ENCODE results near the gene DUOX1. TPM values are rescaled to one million over a fixed set of nuclear protein-coding genes. Genes with fewer than 3 reads are reported as not detected.

Gene DUOX1
- total and polyA plus RNA-seq, 4 donors: 0.02 to 0.94 (median 0.08) TPM; not detected in 1

DNA sequence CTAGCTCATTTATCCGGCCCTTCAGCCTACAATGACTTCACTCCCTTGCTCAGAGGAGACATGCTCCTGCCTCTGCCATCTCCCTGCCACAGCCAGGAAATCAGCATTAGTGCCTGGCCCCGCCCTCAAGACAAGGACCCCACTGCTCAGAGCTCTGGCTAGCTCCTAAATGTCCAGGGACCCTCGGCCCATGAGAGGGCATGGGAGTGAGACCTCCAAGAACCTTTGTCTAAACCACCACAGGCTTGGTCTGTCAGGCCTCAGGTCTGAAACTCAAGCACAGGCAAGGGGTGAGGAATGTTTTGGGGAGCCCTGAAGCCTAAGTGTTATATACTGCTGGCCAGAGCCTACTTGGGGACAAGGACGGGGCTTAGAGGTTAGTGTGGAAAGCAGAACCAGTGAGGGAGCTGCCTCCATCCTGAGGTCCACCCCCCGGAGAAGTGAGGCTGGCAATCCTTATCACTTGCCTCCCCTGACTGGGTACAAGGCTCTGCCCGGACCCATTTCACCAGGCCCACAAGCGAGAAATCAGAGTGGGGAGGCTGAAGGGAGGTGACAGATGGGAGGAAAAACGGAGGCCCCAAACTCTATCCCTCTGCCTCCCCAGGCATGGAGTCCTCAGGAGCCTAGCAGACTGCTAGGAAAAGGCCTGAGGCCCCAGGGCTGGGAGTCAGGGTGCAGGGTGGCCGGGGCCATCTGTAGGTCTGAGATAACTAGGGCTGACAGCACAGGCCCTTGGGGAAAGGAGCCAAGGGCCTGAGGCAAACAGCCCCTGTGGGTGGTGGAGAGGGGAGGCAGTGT, 39.2 kb downstream of the DUOX1 start:
- 91% methylated on average over 9 of the region's 9 CpGs for WGBS
- Histone ChIP-seq H3K27me3 (ENCODE audit: control insufficient read depth in 4 of 4, insufficient read depth in 4 of 4, low read length in 3 of 4) (no peaks in the 10 kb centered on the region), H3K9ac (ENCODE audit: low read depth in 1 of 2, low read length in 2 of 2) (no peak overlapping the region), H3K27ac (ENCODE audit: low read depth in 1 of 2, low read length in 2 of 2) (no peak overlapping the region), H3K9me3 (ENCODE audit: control insufficient read depth in 4 of 4, low read length in 3 of 4) (no peaks in the 10 kb centered on the region), H3K36me3 (ENCODE audit: control insufficient read depth in 4 of 4, insufficient read depth in 3 of 4, low read depth in 1 of 4, low read length in 3 of 4) (peaks cover 2 to 13% (median 2%) of the 10 kb centered on the region in 4 donors), H3K4me1 (ENCODE audit: control insufficient read depth in 4 of 4, insufficient read depth in 4 of 4, low read length in 3 of 4) (peaks cover 0 to 3% (median 2%) of the 10 kb centered on the region in 4 donors), H3K4me3 (ENCODE audit: low read depth in 1 of 3, low read length in 3 of 3) (no peak overlapping the region)
- TF ChIP-seq YY1 (IDR thresholded peaks at IDR 0.05): no peak
- TF ChIP-seq, protein P1, sequence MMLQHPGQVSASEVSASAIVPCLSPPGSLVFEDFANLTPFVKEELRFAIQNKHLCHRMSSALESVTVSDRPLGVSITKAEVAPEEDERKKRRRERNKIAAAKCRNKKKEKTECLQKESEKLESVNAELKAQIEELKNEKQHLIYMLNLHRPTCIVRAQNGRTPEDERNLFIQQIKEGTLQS (IDR thresholded peaks at IDR 0.05): no peak
- TF ChIP-seq RAD21 (IDR thresholded peaks at IDR 0.05): no peak
- no peak for TF ChIP-seq FOXA1 (IDR thresholded peaks at IDR 0.05)
- TF ChIP-seq, protein P2, sequence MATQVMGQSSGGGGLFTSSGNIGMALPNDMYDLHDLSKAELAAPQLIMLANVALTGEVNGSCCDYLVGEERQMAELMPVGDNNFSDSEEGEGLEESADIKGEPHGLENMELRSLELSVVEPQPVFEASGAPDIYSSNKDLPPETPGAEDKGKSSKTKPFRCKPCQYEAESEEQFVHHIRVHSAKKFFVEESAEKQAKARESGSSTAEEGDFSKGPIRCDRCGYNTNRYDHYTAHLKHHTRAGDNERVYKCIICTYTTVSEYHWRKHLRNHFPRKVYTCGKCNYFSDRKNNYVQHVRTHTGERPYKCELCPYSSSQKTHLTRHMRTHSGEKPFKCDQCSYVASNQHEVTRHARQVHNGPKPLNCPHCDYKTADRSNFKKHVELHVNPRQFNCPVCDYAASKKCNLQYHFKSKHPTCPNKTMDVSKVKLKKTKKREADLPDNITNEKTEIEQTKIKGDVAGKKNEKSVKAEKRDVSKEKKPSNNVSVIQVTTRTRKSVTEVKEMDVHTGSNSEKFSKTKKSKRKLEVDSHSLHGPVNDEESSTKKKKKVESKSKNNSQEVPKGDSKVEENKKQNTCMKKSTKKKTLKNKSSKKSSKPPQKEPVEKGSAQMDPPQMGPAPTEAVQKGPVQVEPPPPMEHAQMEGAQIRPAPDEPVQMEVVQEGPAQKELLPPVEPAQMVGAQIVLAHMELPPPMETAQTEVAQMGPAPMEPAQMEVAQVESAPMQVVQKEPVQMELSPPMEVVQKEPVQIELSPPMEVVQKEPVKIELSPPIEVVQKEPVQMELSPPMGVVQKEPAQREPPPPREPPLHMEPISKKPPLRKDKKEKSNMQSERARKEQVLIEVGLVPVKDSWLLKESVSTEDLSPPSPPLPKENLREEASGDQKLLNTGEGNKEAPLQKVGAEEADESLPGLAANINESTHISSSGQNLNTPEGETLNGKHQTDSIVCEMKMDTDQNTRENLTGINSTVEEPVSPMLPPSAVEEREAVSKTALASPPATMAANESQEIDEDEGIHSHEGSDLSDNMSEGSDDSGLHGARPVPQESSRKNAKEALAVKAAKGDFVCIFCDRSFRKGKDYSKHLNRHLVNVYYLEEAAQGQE (IDR thresholded peaks at IDR 0.05): no peak
- TF ChIP-seq JUND (IDR thresholded peaks at IDR 0.05): no peak
- no peak for TF ChIP-seq HNF4A (conservative IDR thresholded peaks at IDR 0.05)
- TF ChIP-seq HNF4G (IDR thresholded peaks at IDR 0.05): no peak
- TF ChIP-seq EGR1 (IDR thresholded peaks at IDR 0.05; ENCODE audit: low read depth in 2 of 2): no peak
- TF ChIP-seq NR2F2 (IDR thresholded peaks at IDR 0.05): no peak
- no peak for TF ChIP-seq SP1 (IDR thresholded peaks at IDR 0.05)
- TF ChIP-seq FOXA2 (IDR thresholded peaks at IDR 0.05): no peak
- DNase-seq (ENCODE audit: low spot score): peak; percentile 70

DNA sequence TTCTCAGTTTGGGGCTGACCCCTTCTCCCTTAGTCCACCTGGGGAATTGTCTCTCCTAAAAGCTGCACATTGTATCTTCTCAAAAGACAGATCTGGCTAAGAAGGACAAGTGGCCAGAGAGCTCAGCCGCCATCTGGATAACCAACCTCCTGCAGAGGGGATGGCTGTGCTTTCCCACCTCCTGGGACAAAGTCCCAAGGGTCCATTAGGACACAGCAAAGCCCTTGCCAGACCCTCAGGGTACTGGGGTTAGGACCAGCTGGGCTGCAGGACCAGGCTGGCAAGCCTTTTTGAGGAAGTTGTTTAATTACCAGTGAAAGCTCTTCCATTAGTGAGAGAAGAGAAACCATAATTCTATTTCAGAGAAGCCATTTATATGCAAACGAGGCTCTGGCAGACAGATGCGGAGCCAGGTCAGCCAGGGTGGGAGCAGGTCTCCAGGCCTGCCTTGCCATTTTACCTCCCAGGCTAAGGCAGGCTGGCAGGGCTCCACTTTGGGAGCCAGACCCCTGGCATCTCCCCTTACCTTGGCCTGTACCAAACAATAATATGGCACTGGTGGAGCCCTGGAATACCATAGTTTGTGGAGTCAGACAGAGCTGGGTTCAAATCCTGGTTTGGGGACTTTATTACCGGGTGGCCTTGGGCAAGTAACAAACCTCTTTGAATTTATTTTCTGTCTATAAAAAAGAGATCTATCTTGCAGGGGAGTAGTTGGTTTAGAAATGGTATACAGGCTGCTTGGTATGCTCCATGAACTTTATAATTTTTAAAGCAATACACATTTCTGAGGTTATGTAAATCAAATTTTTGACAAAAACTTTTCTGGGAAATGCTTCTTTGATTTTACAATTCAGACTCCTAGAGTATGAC, 40.0 kb downstream of the DUOX1 start:
- no peaks in the 10 kb centered on the region for H3K9me3 ChIP-seq (ENCODE audit: control insufficient read depth in 4 of 4, low read length in 3 of 4)
- DNase-seq (ENCODE audit: low spot score): no peak
- peaks cover 0 to 3% (median 2%) of the 10 kb centered on the region in 4 donors for H3K4me1 ChIP-seq (ENCODE audit: control insufficient read depth in 4 of 4, insufficient read depth in 4 of 4, low read length in 3 of 4)
- 82% methylated on average over 4 of the region's 4 CpGs for WGBS
- H3K9ac ChIP-seq (ENCODE audit: low read depth in 1 of 2, low read length in 2 of 2): no peak overlapping the region
- H3K4me3 ChIP-seq (ENCODE audit: low read depth in 1 of 3, low read length in 3 of 3): no peak overlapping the region
- H3K27me3 ChIP-seq (ENCODE audit: control insufficient read depth in 4 of 4, insufficient read depth in 4 of 4, low read length in 3 of 4): no peaks in the 10 kb centered on the region
- TF ChIP-seq FOXA1 (IDR thresholded peaks at IDR 0.05) (no peak), RXRA (IDR thresholded peaks at IDR 0.05) (no peak), TAF1 (conservative IDR thresholded peaks at IDR 0.05) (no peak), SP1 (IDR thresholded peaks at IDR 0.05) (no peak), JUND (IDR thresholded peaks at IDR 0.05) (no peak), YY1 (IDR thresholded peaks at IDR 0.05) (no peak), HNF4G (IDR thresholded peaks at IDR 0.05) (no peak), HNF4A (conservative IDR thresholded peaks at IDR 0.05) (no peak)
- TF ChIP-seq, protein P3, sequence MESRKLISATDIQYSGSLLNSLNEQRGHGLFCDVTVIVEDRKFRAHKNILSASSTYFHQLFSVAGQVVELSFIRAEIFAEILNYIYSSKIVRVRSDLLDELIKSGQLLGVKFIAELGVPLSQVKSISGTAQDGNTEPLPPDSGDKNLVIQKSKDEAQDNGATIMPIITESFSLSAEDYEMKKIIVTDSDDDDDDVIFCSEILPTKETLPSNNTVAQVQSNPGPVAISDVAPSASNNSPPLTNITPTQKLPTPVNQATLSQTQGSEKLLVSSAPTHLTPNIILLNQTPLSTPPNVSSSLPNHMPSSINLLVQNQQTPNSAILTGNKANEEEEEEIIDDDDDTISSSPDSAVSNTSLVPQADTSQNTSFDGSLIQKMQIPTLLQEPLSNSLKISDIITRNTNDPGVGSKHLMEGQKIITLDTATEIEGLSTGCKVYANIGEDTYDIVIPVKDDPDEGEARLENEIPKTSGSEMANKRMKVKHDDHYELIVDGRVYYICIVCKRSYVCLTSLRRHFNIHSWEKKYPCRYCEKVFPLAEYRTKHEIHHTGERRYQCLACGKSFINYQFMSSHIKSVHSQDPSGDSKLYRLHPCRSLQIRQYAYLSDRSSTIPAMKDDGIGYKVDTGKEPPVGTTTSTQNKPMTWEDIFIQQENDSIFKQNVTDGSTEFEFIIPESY (IDR thresholded peaks at IDR 0.05): no peak
- TF ChIP-seq, protein P1 (IDR thresholded peaks at IDR 0.05): no peak
- TF ChIP-seq, protein P2 (IDR thresholded peaks at IDR 0.05): no peak
- TF ChIP-seq, protein P4, sequence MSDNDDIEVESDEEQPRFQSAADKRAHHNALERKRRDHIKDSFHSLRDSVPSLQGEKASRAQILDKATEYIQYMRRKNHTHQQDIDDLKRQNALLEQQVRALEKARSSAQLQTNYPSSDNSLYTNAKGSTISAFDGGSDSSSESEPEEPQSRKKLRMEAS (IDR thresholded peaks at IDR 0.05): no peak
- no peak overlapping the region for H3K27ac ChIP-seq (ENCODE audit: low read depth in 1 of 2, low read length in 2 of 2)
- peaks cover 2 to 15% (median 4%) of the 10 kb centered on the region in 4 donors for H3K36me3 ChIP-seq (ENCODE audit: control insufficient read depth in 4 of 4, insufficient read depth in 3 of 4, low read depth in 1 of 4, low read length in 3 of 4)
